Activated CD8-positive, alpha-beta memory T cell treated with anti-CD3 and anti-CD28 coated beads for 1 hour (primary cell): ENCODE measurements around the gene NUP153.
"Not testable (repeated sequence)": the region's sequence is repeated elsewhere in the genome, so short reads cannot be mapped to it uniquely, and the experiment has no call there.

ENCODE experiments used
- DNase-seq, 2 donors: peaks; one replicate each; pipeline ENCODE4 v3.0.0-alpha.2; 2020; ENCODE audit warnings: low read depth in 1 of 2; ENCODE audit errors: extremely low read depth in 1 of 2

Gene NUP153

DNA sequence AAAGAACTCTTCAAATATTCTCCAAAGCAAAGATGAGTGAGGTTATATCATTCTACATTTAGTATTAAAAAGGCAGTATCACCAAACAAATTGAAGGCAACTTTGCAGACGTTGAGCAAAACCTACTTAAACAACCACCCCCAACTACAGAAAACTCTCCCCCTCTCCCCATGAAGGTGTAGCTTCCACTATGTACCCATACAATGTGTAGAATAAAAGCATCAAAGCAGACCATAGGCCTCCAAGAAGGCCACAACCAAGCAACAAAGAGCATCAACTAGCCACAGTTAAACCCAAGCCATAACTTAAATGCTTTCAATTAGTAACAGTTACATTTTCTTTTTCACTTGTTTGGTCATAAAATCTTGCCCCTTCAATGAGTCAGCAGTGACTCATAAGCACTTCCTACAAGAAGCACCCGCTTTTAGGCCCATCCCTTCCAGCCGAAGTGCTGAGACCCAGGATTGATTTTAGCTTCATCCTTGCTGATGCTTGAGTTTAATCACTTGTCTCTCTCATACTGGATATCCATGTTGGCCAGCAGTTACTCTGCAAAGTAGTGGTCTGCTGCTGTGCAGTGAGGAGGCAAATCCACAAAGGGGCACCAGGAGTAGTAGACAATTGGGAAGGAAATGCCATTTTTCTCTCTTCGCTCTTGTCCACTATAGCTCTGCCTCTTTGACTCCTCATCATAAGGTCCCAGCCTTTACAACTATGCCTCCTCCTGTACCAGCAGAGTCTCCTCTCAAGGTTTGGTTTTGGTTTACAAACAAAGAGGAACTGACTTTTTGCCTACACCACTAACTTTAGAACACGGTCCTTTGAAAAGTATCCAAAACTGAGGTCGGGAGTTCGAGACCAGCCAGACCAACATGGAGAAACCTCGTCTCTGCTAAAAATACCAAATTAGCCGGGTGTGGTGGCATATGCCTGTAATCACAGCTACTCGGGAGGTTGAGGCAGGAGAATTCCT, 8.4 kb upstream of the NUP153 start:
- no peak for DNase-seq

DNA sequence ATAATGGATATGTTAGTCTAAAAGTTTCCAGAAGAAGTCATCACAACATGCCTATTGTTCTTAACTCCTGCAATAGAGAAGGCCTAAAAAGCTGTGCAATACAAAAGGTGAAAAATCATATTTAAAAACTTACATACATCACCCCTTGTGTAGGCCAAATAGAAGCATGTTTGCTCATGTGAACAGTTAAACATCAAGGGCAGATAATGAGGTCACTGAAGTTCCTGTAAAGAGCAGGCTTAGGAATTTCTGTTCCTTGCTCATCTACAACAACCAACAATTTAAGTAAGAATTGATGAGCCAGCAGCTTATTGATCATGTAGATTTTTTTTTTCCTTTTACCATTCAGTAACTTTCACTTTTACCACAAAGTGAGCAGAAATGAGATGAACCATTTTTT, 7.5 kb upstream of the NUP153 start:
- no peak for DNase-seq

DNA sequence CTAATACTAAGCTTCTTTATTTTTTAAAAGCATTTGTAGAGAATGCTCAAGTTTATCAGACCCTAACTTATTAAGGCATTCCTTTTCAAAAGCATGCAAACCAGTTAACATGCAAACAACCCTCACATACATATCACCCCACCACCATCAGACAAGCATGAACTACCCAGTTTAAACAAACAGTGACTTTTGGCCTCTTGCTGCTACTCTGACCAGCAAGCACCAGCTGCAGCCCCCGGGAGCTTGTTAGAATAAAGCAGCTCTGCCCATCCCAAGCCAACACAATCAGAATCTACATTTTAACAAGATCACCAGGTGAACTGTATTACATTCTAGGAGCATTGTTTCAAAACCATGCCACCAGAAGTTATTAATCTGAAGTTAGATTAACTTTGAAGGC, 5.9 kb upstream of the NUP153 start:
- DNase-seq = no peak

DNA sequence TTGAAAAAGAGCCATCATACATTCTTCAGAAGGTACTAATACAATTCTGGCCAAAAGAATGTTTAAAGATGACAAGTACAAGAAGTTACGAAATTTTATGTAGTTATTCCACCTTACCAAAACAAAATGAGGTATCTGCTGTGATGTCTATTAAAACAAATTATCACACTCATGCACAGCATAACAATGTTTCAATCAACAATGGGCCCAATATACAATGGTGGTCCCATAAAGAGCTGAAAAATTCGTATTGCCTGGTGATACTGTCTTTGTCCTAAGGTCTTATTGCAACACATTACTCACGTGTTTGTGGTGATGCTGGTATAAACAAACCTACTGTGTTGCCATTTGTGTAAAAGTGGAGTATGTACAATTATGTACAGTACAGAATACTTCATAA, 3.6 kb upstream of the NUP153 start:
- no peak for DNase-seq

DNA sequence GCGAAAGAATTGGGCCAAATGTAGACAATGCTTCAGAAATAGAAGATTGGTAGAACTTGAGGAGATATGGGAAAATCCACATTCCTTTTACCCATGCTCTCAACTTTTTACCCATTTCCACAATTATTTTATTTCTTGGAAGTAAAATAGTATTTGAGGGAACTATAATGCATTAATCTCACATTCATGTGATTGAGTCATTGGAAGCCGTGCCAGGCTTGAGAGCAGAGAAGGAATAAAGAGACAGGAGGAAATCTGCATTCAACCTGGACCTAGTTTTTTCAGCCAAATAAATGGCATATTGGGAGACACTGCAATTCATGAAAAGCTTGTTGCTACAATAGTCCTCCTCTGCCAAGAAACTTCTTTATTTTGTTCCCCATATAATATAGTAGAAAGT, 2.8 kb upstream of the NUP153 start:
- DNase-seq = no peak

DNA sequence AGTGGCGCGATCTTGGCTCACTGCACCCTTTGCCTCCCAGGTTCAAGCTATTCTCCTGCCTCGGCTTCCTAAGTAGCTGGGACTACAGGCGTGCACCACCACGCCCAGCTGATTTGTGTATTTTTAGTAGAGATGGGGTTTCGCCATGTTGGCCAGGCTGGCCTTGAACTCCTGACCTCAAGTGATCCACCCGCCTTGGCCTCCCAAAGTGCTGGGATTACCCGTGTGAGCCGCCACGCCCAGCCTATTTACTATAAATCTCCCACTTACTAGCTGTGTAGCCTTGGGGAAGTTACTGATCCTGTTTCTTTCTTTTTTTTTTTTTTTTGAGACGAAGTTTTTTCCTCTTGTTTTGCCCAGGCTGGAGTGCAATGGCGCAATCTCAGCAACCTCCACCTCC, 1.3 kb upstream of the NUP153 start:
- not testable (repeated sequence) for DNase-seq

DNA sequence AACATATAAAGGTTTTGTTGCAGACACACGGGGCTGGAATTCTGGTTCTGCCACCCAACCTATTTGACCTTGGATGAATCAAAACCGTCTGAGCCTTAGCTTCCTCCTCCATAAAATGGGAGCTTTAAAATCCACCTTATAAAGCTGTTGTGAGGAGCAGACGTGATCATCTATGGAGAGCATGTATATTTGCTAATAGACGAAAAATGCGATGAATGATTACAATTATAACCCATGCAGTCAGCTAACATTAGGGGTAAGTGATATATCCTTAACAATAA, 586 bp upstream of the NUP153 start:
- no peak for DNase-seq

DNA sequence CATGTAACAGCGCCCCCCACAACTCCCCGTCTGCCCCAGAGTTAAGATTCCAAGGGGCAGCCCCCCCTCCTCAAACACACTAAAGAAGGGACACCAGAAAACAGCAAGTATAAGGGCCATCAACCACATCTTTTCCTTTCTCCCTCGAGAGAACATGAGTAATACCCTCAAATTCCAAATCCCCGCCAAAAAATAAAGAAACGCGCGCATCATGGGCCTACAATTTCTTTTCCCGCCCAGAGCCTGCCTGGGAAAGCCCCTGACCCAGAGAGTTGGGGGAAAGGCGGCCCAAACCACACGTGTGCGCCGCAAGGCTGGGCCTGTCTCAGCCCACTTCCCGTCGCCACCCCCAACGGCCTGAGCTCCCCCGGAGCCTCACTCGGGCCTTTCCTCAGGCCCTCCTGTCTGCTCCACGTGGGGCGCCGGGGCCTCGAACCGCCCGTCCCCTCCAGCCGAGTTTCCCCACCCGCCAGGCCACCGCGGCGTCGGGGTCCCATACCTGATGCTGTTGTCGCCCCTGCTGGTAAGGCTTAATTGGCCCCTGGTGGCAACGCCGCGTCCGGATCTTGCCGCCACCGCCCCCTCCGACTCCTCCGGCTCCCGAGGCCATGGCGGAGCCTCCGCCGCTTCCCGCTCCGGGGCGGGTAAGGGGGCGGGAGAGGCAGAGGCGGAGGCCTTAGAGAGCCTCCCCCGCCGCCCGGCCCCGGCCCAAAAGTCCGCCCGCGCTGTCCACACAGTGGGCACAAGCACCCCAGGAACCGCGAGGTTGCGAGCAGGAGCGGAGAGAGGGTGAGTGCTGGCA, 746 bp downstream of the NUP153 start:
- peak; percentile 53 to 65 for DNase-seq

DNA sequence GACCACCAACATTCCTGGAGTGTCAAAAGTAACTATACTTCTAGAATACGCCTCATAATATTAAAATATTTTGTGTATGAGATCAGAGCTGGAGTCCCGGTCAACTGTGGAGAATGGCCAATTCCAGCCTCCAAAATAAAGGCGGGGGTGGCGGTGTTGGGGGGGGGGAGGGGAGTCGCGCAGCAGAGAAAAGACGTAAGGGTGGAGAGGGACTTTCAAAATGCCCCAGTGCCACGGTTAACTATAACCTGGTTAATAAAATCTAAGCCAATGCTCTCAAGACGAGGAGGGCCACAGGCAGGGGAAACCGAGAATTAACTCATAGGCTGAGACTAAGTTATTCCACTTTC, 1.3 kb downstream of the NUP153 start:
- no peak for DNase-seq

DNA sequence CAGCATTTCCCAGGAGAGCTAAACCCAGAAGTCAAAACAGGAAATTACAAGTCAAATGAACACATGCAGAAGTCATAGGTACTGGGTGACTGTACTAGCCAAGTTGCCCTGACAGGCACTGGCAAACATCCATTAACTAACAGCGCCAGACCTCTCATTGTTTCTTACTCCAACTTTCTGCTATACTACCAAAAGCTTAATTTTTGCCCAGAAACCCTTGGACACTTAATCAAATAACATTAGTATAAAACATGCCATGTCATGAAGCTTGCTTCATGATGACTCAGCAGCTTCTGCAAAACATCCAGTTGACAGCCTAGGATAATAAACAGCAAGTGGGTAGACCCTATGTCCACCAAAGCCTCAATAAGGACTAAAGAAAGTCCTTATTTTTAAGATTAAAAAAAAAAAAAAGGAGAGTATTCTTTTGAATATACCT, 3.5 kb downstream of the NUP153 start:
- DNase-seq = no peak

DNA sequence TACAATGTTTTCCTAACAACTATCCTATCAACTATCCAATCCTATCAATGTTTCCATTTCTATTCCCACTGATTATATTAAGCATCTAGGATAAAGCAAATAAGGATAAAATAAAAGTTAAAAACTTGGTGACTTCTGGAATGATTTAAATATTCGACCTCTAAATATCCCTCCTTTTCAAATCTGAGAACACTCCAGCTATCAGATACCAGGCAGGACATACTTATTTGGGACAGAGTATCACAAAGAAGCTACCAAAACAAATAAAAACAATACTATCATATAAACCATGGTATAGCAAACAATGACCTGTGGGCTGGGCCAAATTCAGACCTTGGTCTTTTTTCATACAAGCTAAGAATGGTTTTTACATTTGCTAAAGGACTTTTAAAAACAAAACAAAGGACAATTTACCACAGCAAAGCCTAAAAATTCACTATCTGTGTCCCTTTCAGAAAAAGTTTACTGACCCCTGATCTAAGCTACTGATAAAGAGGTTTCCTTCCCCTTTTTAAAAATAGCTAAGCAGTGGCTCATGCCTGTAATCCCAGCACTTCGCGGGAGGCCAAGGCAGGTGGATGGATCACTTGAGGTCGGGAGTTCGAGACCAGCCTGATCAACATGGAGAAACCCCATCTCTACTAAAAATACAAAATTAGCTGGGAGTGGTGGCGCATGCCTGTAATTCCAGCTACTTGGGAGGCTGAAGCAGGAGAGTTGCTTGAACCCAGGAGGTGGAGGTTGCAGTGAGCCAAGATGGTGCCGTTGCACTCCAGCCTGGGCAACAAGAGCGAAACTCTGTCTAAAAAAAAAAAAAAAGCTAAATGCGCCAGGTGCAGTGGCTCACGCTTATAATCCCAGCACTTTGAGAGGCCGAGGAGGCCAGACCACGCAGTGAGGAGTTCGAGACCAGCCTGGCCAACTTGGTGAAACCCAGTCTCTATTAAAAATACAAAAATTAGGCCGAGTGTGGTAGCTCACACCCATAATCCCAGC, 6.0 kb downstream of the NUP153 start:
- no peak for DNase-seq

DNA sequence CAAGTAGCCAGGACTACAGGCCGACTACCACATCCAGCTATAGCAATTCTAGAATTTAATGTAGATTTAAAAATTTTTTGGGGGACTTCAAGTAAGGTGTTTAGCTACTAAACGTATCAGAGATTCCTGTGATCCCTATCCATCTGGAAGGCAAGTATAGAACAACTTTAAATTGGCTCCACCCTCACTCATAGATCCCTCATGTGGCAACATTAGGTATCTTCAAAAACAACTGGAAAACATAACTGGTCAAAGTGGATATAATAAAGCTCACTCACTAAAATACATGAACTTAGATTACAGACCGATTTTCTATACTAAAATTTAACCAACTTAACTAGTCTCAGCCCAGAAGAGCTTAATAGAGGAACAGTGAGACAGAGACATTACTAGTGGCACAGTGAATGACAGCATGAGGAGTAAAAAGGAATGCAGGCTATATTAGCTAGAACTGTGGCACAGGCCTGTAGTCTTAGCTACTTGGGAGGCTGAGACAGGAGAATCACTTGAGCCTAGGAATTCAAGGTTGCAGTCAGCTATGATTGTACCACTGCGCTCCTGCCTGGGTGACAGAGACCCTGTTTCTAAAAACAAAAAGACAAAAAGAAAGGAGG, 14.7 kb downstream of the NUP153 start:
- no peak for DNase-seq

DNA sequence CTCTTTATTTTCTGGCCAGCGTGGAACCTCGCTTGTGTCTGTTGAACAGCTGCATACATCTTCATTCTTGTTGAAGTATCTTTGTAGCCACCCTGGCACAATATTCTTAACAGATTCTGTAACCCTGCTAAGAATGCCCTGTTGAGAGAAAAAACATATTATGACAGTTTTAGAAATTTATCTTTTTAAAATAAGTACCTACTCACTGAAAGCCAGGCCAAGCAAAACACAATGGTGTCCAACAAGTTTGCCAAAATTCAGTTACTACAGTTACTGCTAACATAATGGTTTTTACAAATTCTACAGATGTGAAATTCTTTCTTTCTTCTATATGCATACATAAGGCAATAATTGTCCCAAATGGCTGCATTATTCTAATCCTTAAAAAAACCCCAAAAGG, 18.2 kb downstream of the NUP153 start:
- no peak for DNase-seq

DNA sequence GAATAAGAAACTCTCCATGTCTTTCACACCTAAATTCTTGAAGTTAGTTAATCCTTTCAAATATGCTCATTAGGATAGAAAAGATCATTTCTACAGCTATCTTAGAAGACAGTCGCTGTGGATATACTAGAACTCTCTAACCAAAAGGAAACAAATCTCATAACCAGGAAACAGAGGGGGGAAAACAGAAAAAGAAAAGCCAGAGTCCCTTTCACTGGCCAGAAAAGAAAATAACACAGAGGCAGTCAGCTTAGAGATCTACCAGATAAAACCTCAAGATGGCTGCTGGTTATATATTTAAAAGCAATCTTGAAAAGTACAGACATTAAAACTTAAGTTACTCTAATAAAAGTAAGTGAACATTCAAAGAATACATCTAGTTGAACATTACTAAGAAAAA, 19.6 kb downstream of the NUP153 start:
- DNase-seq = no peak

DNA sequence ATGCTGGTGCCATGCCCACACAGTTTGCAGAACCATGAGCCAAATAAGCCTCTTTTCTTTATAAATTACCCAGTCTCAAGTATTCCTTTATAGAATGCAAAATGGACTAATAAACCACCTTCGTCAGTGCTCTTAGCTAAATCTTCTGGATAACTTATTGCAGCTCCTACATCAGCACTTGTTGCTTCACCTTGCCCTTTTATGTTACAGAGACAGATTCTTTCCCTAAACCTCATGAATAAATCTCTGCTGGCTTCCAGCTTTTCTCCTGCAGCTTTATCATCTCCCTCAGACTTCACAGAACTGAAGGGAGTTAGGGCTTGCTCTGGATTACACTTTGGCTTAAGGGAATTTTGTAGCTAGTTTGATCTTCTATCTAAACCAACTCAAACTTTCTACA, 22.6 kb downstream of the NUP153 start:
- no peak for DNase-seq

DNA sequence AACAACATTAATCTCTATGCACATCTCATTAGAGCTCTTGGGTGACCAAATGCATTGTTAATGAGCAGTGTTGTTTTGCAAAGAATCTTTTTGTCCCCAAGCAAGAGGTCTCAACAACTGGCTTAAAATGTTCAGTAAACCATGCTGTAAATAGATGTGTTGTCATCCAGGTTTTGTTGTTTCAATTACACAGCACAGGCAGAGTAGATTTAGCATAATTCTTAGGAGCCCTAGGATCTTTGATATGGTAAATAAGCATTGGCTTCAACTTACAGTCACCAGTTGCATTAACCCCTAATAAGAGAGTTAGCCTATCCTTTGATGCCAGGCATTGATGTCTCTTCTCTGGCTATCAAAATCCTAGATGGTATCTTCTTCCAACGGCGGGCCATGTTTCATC, 23.3 kb downstream of the NUP153 start:
- no peak for DNase-seq

DNA sequence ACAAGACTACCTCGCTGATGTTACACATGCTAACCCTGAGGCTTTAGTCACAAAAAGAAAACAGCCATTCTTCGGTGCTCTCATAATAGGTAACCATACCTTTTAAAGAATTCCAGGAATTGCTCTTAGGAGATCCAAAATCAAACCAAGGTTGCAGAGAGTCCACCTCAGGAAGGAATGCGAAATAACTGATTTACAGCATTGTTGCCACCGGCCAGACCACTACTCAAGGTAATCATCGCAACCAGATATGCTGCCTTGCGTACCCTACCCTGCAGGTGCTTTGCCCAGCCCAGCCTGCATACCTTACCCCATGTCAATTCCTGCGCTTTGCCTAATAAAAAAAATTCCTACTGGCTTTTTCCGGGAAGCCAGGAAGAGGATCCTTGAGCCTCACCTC, 27.0 kb downstream of the NUP153 start:
- DNase-seq = no peak

DNA sequence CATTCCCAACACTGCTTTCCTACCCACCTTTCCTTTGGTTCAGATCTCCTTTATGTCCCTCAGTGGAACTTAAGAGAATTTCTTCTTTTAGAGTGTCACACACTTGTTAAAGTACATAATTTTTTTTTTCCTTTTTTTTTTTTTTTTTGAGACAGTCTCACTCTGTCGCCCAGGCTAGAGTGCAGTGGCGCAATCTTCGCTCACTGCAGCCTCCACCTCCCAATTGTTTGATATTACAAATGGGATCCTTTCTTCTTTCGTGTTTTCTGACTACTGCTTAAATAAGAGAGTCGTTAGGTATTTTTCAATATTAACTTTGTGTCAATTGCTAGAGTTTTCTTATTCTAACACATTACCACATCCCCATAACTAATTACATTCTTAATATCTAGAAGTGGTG, 29.1 kb downstream of the NUP153 start:
- no peak for DNase-seq

DNA sequence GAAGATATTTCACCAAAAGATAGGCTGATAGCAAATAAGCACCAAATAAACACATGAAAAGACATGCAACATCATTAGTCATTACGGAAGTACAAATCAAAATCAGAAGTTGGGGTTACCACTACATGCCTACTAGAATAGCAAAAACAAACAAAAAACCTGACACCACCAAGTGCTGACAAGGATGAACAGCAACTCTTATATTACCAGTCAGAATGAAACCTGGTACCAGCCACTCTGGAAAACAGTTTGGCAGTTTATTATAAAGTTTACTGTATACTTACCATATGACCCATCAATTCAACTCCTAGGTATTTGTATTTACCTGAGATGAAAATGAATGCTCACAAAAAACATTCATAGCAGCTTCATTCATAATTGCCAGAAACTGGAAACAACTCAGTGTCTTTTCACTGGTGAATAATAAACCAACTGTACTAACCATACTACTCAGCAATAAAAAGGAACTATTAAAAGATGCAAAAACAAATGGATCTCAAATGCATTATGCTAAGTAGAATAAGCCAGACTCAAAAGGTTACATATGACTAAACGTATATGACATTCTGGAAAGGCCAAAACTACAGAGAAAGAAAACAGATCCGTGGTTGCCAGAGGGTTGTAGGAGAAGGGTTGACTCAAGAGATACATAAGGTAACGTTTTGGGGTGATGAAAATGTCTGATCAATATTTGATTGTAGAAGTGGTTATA, 33.0 kb downstream of the NUP153 start:
- DNase-seq = no peak

DNA sequence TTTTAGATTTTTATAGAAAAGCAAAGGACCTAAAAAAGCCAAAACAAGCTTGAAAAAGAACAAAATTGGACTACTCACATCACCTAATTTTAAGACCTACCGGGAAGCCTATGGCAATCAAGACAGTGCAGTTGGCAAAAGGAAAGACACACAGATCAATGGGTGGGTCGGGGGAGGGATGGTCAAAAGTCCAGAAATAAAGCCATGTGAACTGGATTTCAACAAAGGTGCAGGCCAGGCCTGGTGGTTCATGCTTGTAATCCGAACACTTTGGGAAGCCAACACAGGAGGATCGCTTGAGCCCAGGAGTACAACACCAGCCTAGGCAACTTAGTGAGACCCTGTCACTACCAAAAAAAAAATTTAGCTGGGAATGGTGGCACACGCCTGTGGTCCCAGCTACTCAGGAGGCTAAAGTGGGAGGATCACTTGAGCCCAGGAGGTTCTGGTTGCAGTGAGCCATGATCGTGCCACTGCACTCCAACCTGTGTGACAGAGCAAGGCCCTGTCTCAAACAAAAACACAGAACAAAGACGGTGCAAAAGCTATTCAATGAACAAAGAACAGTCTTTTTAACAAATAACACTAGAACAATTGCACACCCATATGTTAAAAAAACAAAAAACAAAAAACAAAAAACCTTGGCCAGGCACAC, 34.5 kb downstream of the NUP153 start:
- DNase-seq = no peak
